Neural cell (in vitro differentiated cells): Measurements from ENCODE around the gene RUNX1.

Experiments
- CTCF ChIP-seq: fragments of 450-650 bp; IDR thresholded peaks from 2 replicates; pipeline ENCODE4 v1.5.1; 2014; ENCODE audit warnings: antibody characterized with exemption, mild to moderate bottlenecking, moderate library complexity; ENCODE audit not compliant: poor library complexity, severe bottlenecking
- EP300 ChIP-seq: fragments of 450-650 bp; conservative IDR thresholded peaks from 2 replicates; pipeline ENCODE4 v1.6.1; 2014; ENCODE audit warnings: antibody characterized with exemption, mild to moderate bottlenecking, moderate library complexity; ENCODE audit not compliant: poor library complexity, severe bottlenecking
- POLR2AphosphoS5 ChIP-seq: IDR thresholded peaks from 2 replicates; pipeline ENCODE4 v1.6.1; 2012
- RAD21 ChIP-seq: fragments of 450-650 bp; conservative IDR thresholded peaks from 2 replicates; pipeline ENCODE4 v1.6.1; 2014; ENCODE audit warnings: antibody characterized with exemption, mild to moderate bottlenecking, moderate library complexity
- REST ChIP-seq: IDR thresholded peaks from 2 replicates; pipeline ENCODE4 v1.6.1; 2012; ENCODE audit warnings: borderline replicate concordance
- SMC3 ChIP-seq: fragments of 450-650 bp; conservative IDR thresholded peaks from 2 replicates; pipeline ENCODE4 v1.6.1; 2014; ENCODE audit warnings: antibody characterized with exemption, mild to moderate bottlenecking, moderate library complexity; ENCODE audit not compliant: poor library complexity
- TAF1 ChIP-seq: IDR thresholded peaks from 2 replicates; pipeline ENCODE4 v1.6.1; 2012; ENCODE audit warnings: low read depth

- TF ChIP-seq CTCF (no peak), RAD21 (no peak), EP300 (no peak), TAF1 (no peak), POLR2AphosphoS5 (no peak), REST (no peak), SMC3 (no peak)
Measured at GRCh38 chr21:34995979-34996303, 53.2 kb downstream of the RUNX1 start.
